Tibial nerve (tissue), 4 donors: Measurements from ENCODE around the gene RAX2. TPM values are rescaled to one million over a fixed set of nuclear protein-coding genes. Genes with fewer than 3 reads are reported as not detected.

Source experiments
- DNase-seq, 2 donors: peaks; one replicate each; pipeline ENCODE4 v3.0.0-alpha.2; 2019; ENCODE audit warnings: low spot score in 2 of 2
- H3K27ac ChIP-seq, 4 donors: fragments of 200-600 bp; sonication (generic) in 3 of 4; one replicate each; pipeline ENCODE4 v1.5.1; 2017 to 2019; ENCODE audit warnings: mild to moderate bottlenecking in 1 of 4
- H3K27me3 ChIP-seq, 2 donors: fragments of 200-600 bp; sonication (generic) in 1 of 2; one replicate each; pipeline versions ENCODE4 v1.5.1 to v1.6.0; 2017 to 2019
- H3K36me3 ChIP-seq, 3 donors: fragments of 200-600 bp; sonication (generic); one replicate each; pipeline ENCODE4 v1.5.1; 2018 to 2019
- H3K4me1 ChIP-seq, 4 donors: fragments of 200-600 bp; sonication (generic) in 3 of 4; one replicate each; pipeline ENCODE4 v1.5.1; 2017 to 2019
- H3K4me3 ChIP-seq, 4 donors: fragments of 200-600 bp; sonication (generic) in 3 of 4; one replicate each; pipeline ENCODE4 v1.5.1; 2017 to 2019; ENCODE audit warnings: mild to moderate bottlenecking in 1 of 4, moderate library complexity in 1 of 4
- H3K9me3 ChIP-seq, 4 donors: fragments of 200-600 bp; sonication (generic) in 3 of 4; one replicate each; pipeline ENCODE4 v1.5.1; 2017 to 2019
- EP300 ChIP-seq, 2 donors: sonication (generic); formaldehyde crosslinking; IDR thresholded peaks; one replicate each; pipeline ENCODE4 v1.6.1; 2017; ENCODE audit warnings: antibody characterized with exemption in 2 of 2, mild to moderate bottlenecking in 1 of 2
- POLR2A ChIP-seq, 2 donors: fragments of 450-650 bp; IDR thresholded peaks; one replicate each; pipeline ENCODE4 v1.6.1; 2017; ENCODE audit warnings: antibody characterized with exemption in 2 of 2, mild to moderate bottlenecking in 2 of 2, moderate library complexity in 2 of 2
- WGBS, 2 donors: methylation state at CpG; one replicate each; pipeline ENCODE4 v1.1.5; 2018; 5-methylcytosine and 5-hydroxymethylcytosine counted together
- total RNA-seq, 4 donors: library from RNA; depleted of rRNA; stranded (reverse); fragments of >200 nt; gene quantifications; one replicate each; pipeline ENCODE4 v1.1.0, GENCODE V29; 2016
- TF ChIP-seq, protein P1 (sequence below), 5 experiments: fragments of 200-600 bp in 3 of 5; fragments of 450-650 bp in 2 of 5; sonication (generic) in 3 of 5; IDR thresholded peaks; one replicate each; pipeline ENCODE4 v1.5.1; 2016 to 2019; ENCODE audit warnings: antibody characterized with exemption in 5 of 5, mild to moderate bottlenecking in 3 of 5, moderate library complexity in 2 of 5

The RAX2 gene
- total RNA-seq, 4 donors from 2014 or later, result not detected

DNA sequence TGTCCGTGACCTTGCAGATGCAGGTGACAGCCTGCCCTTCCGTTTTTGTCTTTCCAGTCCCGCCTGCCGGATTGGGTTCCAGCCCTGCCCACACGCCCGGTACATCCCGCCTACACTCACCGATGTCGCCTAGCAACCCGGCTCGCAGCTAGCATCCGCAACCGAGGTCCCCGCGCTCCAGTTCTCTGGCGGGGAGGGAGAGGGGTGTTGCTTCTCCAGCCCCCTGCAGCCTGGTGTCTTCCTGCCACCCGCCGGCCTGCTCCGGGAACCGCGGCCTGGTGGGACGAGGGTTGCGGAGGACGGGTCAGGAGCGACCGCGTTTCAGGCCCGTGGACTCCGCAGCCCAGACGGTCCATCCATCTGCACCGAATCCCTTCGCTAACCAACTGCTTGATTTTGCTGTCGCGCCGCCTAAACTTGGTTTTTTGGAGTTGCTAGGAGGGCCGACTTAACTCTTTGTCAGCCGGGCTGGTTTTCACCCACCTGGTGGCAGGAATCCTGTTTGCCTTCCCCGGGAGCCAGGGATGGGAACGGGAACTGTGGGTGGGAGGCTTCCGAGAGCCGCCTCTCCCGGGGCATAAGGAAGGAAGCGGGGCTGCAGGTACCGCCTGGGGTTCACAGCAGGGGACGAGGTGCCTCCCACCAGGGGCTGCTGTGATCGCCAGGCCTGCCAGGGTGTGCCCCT lies 29.5 kb upstream of the RAX2 start:
- TF ChIP-seq, protein P1, sequence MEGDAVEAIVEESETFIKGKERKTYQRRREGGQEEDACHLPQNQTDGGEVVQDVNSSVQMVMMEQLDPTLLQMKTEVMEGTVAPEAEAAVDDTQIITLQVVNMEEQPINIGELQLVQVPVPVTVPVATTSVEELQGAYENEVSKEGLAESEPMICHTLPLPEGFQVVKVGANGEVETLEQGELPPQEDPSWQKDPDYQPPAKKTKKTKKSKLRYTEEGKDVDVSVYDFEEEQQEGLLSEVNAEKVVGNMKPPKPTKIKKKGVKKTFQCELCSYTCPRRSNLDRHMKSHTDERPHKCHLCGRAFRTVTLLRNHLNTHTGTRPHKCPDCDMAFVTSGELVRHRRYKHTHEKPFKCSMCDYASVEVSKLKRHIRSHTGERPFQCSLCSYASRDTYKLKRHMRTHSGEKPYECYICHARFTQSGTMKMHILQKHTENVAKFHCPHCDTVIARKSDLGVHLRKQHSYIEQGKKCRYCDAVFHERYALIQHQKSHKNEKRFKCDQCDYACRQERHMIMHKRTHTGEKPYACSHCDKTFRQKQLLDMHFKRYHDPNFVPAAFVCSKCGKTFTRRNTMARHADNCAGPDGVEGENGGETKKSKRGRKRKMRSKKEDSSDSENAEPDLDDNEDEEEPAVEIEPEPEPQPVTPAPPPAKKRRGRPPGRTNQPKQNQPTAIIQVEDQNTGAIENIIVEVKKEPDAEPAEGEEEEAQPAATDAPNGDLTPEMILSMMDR (IDR thresholded peaks at IDR 0.05), result no peak
- no peak for TF ChIP-seq EP300 (IDR thresholded peaks at IDR 0.05)
- no peak for TF ChIP-seq POLR2A (IDR thresholded peaks at IDR 0.05)
- Histone ChIP-seq H3K4me1 (peaks cover 0 to 13% (median 3%) of the 10 kb centered on the region in 4 donors), H3K36me3 (no peaks in the 10 kb centered on the region), H3K9me3 (peaks cover 0 to 10% (median under 1%) of the 10 kb centered on the region in 4 donors), H3K27me3 (peaks cover 0 to 74% of the 10 kb centered on the region in 2 donors), H3K27ac (no peak overlapping the region), H3K4me3 (no peak overlapping the region)
- DNase-seq, result no peak
- WGBS, 2 donors, result 1 to 5% methylated on average over 33 to 34 of the region's 46 CpGs

DNA sequence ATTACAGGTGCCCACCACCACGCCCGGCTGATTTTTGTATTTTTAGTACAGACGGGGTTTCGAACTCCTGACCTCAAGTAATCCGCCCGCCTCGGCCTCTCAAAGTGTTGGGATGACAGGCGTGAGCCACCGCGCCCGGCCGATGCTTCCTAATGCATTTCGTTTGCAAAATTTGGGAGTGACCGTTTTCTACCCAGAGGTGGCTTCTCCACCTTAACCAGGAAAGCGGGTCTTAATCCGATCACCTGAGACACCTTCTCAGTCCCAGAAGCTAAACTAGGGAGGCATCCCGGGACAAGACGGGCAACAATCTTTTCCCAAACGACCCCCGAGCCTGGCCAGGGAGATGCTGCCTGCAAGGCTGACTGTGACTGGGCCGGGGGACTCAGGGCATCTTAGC lies 29.0 kb upstream of the RAX2 start:
- H3K9me3 ChIP-seq, result peaks cover 0 to 16% (median 4%) of the 10 kb centered on the region in 4 donors
- no peak for TF ChIP-seq POLR2A (IDR thresholded peaks at IDR 0.05)
- TF ChIP-seq, protein P1 (IDR thresholded peaks at IDR 0.05), result no peak
- no peak for TF ChIP-seq EP300 (IDR thresholded peaks at IDR 0.05)
- no peak for DNase-seq
- H3K27me3 ChIP-seq, result peaks cover 0 to 73% of the 10 kb centered on the region in 2 donors
- WGBS, 2 donors, result 38 to 45% methylated on average over 17 to 21 of the region's 21 CpGs
- no peaks in the 10 kb centered on the region for H3K36me3 ChIP-seq
- peaks cover 0 to 13% (median 3%) of the 10 kb centered on the region in 4 donors for H3K4me1 ChIP-seq
- no peak overlapping the region for H3K27ac ChIP-seq
- H3K4me3 ChIP-seq, result no peak overlapping the region

DNA sequence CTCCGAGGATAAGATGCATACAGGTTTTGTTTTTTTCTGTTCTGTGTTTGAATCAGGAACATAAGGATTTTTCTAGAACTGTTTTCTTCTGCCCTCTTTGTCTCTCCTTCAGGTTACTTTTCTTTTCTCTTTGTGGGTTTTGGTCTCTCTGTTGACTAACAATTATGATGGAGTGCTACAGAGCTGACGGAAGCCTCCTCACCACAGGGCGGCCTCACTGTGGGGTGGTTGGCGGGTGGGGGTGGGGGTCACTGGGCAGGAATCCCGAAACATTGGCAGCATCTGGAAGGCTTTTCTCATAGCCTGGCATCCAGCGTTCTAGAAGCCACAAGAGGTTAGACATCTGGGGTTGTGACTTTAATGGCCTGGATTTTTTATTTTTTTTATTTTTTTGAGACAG lies 26.1 kb upstream of the RAX2 start:
- Histone ChIP-seq H3K4me1 (peaks cover 0 to 13% (median 3%) of the 10 kb centered on the region in 4 donors), H3K4me3 (no peak overlapping the region), H3K27ac (no peak overlapping the region), H3K27me3 (peaks cover 0 to 47% of the 10 kb centered on the region in 2 donors), H3K36me3 (no peaks in the 10 kb centered on the region), H3K9me3 (peaks cover 0 to 22% (median 4%) of the 10 kb centered on the region in 4 donors)
- DNase-seq, result no peak
- TF ChIP-seq EP300 (IDR thresholded peaks at IDR 0.05) (no peak), POLR2A (IDR thresholded peaks at IDR 0.05) (no peak)
- TF ChIP-seq, protein P1 (IDR thresholded peaks at IDR 0.05), result no peak
- WGBS, 2 donors, result 43 to 55% methylated on average over 6 of the region's 6 CpGs

DNA sequence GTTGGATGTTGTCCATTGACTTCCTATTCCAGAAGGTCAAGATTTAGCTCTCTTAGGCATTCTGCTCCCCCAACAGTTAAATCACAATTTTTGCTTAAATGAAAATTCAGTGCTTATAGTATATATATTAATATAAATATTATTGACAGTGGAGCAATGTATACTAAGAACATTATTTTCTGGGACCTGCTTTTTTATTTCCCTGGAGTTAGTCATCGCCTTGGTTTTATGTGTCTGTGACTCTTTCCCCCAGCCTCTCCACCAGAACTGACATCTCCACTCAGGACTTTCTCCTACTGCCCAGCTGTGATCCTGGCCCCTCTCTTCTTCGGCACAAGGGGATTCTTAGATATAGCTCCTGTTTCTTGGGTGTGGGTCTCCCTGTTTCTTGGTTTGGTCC lies 24.3 kb upstream of the RAX2 start:
- Histone ChIP-seq H3K4me3 (no peak overlapping the region), H3K27ac (no peak overlapping the region), H3K27me3 (peaks cover 0 to 29% of the 10 kb centered on the region in 2 donors), H3K36me3 (no peaks in the 10 kb centered on the region), H3K9me3 (peaks cover 0 to 26% (median 4%) of the 10 kb centered on the region in 4 donors), H3K4me1 (peaks cover 0 to 5% (median under 1%) of the 10 kb centered on the region in 4 donors)
- 85 to 94% methylated on average over 2 of the region's 2 CpGs for WGBS, 2 donors
- TF ChIP-seq POLR2A (IDR thresholded peaks at IDR 0.05) (no peak), EP300 (IDR thresholded peaks at IDR 0.05) (no peak)
- DNase-seq, result no peak

DNA sequence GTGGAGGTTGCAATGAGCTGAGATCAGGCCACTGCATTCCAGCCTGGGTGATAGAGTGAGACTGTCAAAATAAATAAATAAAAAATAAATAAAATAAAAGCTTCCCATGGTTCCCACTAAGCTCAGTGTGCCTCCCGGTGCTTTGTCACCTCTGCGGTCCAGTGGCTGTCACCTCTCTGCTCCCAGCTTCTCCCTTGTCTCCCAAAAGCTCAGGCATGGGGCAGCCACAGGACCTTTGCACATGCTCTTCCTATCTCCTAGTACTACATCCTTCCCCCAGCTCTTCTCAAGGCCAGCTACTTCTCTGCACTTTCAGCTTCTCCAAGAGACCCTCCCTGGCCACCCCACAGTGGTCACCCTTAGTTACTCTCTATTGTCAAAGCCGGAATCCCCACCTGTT lies 21.8 kb upstream of the RAX2 start:
- H3K9me3 ChIP-seq, result peaks cover 0 to 37% (median 4%) of the 10 kb centered on the region in 4 donors
- no peaks in the 10 kb centered on the region for H3K4me1 ChIP-seq
- no peak for DNase-seq
- 92% methylated on average over 3 of the region's 3 CpGs for WGBS, 2 donors
- no peaks in the 10 kb centered on the region for H3K36me3 ChIP-seq
- no peak overlapping the region for H3K27ac ChIP-seq
- TF ChIP-seq EP300 (IDR thresholded peaks at IDR 0.05) (no peak), POLR2A (IDR thresholded peaks at IDR 0.05) (no peak)
- TF ChIP-seq, protein P1 (IDR thresholded peaks at IDR 0.05), result no peak
- no peak overlapping the region for H3K4me3 ChIP-seq
- peaks cover 0 to 4% of the 10 kb centered on the region in 2 donors for H3K27me3 ChIP-seq
